HEK293T (cell line): Measurements from ENCODE around the gene XPO4.

ENCODE experiments used
- CTCF ChIA-PET: fragments of 350-600 bp; formaldehyde crosslinking; extraction: SDS; loops from one replicate; lab custom pipeline; 2021; ENCODE audit warnings: antibody characterized with exemption, inconsistent platforms; lab: Yijun Ruan, JAX
- POLR2A ChIA-PET: fragments of 350-600 bp; formaldehyde crosslinking; extraction: SDS; loops from one replicate; lab custom pipeline; 2020; ENCODE audit warnings: antibody characterized with exemption, inconsistent platforms; lab: Yijun Ruan, JAX
- DNase-seq: peaks from one replicate; pipeline ENCODE4 v3.0.0; 2012; ENCODE audit warnings: mixed read lengths; ENCODE audit errors: extremely low spot score
- ARNT ChIP-seq: fragments of 450-650 bp; IDR thresholded peaks from 2 replicates; pipeline ENCODE4 v1.6.1; 2017; ENCODE audit warnings: mild to moderate bottlenecking
- BHLHE40 ChIP-seq: fragments of 450-650 bp; IDR thresholded peaks from 2 replicates; pipeline ENCODE4 v1.6.1; 2016; ENCODE audit warnings: mild to moderate bottlenecking, moderate library complexity, borderline replicate concordance
- CTBP1 ChIP-seq: fragments of 450-650 bp; IDR thresholded peaks from 2 replicates; pipeline ENCODE4 v1.6.1; 2016; ENCODE audit warnings: borderline replicate concordance
- ELF4 ChIP-seq: fragments of 450-650 bp; IDR thresholded peaks from 2 replicates; pipeline ENCODE4 v1.6.1; 2017; ENCODE audit warnings: antibody characterized with exemption
- FOXA1 ChIP-seq: fragments of 450-650 bp; IDR thresholded peaks from 2 replicates; pipeline ENCODE4 v1.6.1; 2016; ENCODE audit warnings: mild to moderate bottlenecking
- FOXK2 ChIP-seq: fragments of 450-650 bp; IDR thresholded peaks from 2 replicates; pipeline ENCODE4 v1.6.1; 2016; ENCODE audit warnings: mild to moderate bottlenecking
- FOXM1 ChIP-seq: fragments of 450-650 bp; IDR thresholded peaks from 2 replicates; pipeline ENCODE4 v1.6.1; 2017; ENCODE audit warnings: mild to moderate bottlenecking, borderline replicate concordance
- HDGF ChIP-seq: fragments of 450-650 bp; IDR thresholded peaks from 2 replicates; pipeline ENCODE4 v1.6.1; 2017; ENCODE audit warnings: antibody characterized with exemption, borderline replicate concordance
- L3MBTL2 ChIP-seq: fragments of 450-650 bp; conservative IDR thresholded peaks from 2 replicates; pipeline ENCODE4 v1.6.1; 2016; ENCODE audit warnings: mild to moderate bottlenecking
- LEF1 ChIP-seq: fragments of 450-650 bp; IDR thresholded peaks from 2 replicates; pipeline ENCODE4 v1.6.1; 2017; ENCODE audit warnings: mild to moderate bottlenecking, borderline replicate concordance
- NFRKB ChIP-seq: fragments of 450-650 bp; IDR thresholded peaks from 2 replicates; pipeline ENCODE4 v1.6.1; 2016; ENCODE audit warnings: mild to moderate bottlenecking, moderate library complexity
- PKNOX1 ChIP-seq: fragments of 450-650 bp; IDR thresholded peaks from 2 replicates; pipeline ENCODE4 v1.6.1; 2016
- SP1 ChIP-seq: fragments of 450-650 bp; IDR thresholded peaks from 2 replicates; pipeline ENCODE4 v1.6.1; 2017
- SUZ12 ChIP-seq: fragments of 450-650 bp; IDR thresholded peaks from 2 replicates; pipeline ENCODE4 v1.6.1; 2016; ENCODE audit warnings: mild to moderate bottlenecking
- TARDBP ChIP-seq: fragments of 450-650 bp; IDR thresholded peaks from 2 replicates; pipeline ENCODE4 v1.6.1; 2016
- ZNF384 ChIP-seq: fragments of 450-650 bp; IDR thresholded peaks from 2 replicates; pipeline ENCODE4 v1.6.1; 2016

The XPO4 gene

GRCh38 chr13:20826843-20827560 is 75.5 kb downstream of the XPO4 start:
- ChIA-PET POLR2A (no interaction called here), CTCF (no interaction called here)
- no peak for DNase-seq
- TF ChIP-seq FOXM1 (no peak), HDGF (no peak), SUZ12 (no peak), ARNT (no peak), LEF1 (no peak), FOXK2 (no peak), ZNF384 (no peak), NFRKB (no peak), BHLHE40 (no peak), TARDBP (no peak), CTBP1 (no peak), FOXA1 (no peak)

- ChIA-PET POLR2A (no interaction called here), CTCF (interaction anchor here (0.7 kb wide), 1 partner anchor 12 kb away, joined by 3 read pairs; no protein-coding TSS in a partner anchor)
- DNase-seq = no peak
- no peak for TF ChIP-seq ZNF384
- no peak for TF ChIP-seq L3MBTL2
Measured at GRCh38 chr13:20826301-20826700, 76.2 kb downstream of the XPO4 start.

GRCh38 chr13:20825477-20825875 is 77.1 kb downstream of the XPO4 start:
- ChIA-PET POLR2A (no interaction called here), CTCF (no interaction called here)
- DNase-seq = no peak
- TF ChIP-seq ELF4 = no peak
- TF ChIP-seq CTBP1 = no peak
- no peak for TF ChIP-seq SUZ12
- TF ChIP-seq FOXK2 = no peak
- TF ChIP-seq HDGF = no peak
- TF ChIP-seq SP1 = no peak
- no peak for TF ChIP-seq NFRKB
- no peak for TF ChIP-seq TARDBP
- no peak for TF ChIP-seq ARNT
- no peak for TF ChIP-seq FOXA1
- TF ChIP-seq ZNF384 = no peak
- no peak for TF ChIP-seq PKNOX1

DNA sequence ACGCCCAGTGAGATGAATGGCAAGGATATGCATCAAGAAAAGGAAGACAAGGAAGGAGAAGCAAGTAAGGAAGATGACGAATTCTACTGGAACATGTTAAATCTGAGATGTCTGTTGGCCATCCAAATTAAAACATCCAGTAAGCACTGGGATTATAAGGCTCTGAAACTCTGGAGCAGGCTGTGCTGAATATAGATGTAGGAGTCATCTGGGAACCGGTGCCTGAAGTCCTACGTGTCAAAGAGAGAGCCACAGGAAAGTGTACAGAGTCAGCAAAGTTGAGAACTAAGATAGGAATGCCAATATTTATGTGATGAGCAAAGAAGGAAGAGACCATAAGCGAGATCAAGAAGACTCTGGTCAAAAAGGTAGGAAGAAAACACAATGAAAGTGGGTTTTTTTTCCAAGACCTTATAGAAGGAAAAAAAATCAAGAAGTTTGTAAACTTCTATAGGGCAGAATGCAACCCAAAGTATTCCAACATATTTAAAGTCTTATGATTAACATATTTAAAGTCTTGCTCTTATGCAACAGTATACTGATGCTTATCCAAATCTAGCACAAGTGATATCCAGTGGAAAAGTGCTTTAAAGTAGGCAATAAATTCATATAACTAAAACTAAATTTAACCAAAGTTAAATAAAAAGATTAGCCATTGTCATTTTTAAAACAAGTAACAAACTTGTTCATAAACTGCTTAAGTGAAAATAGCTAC is 77.6 kb downstream of the XPO4 start:
- POLR2A ChIA-PET = no interaction called here

DNA sequence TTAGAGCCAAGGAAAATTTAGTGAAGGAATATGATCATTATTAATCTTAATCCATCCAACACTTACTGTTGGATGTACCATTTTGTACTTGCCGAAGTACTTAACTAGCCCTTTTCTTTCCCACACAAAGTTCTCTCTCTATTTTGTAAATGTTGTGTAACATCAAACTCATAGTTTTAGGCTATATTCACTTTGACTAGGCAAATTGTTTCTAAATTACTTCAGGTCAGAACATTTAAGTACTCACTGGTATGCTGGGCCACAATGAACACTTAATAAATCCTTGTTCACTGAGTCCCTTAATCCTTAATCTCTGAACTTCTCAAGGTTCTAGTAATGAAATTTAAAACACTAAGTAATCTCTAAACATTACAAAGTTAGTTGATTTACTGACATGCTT is 79.5 kb downstream of the XPO4 start:
- no peak for DNase-seq
- TF ChIP-seq FOXM1 (no peak), L3MBTL2 (no peak), ZNF384 (no peak), SUZ12 (no peak), NFRKB (no peak), SP1 (no peak), PKNOX1 (no peak), HDGF (no peak), ELF4 (no peak)
- ChIA-PET POLR2A (no interaction called here), CTCF (interaction anchor here (0.7 kb wide), 1 partner anchor 13 kb away, joined by 3 read pairs; no protein-coding TSS in a partner anchor)

More for the DNA sequence above, 77.6 kb downstream of the XPO4 start:
- TF ChIP-seq LEF1 (no peak), ARNT (no peak), PKNOX1 (no peak), BHLHE40 (no peak), SUZ12 (no peak), ELF4 (no peak), L3MBTL2 (no peak), FOXA1 (no peak), FOXK2 (no peak), CTBP1 (no peak), NFRKB (no peak), FOXM1 (no peak), SP1 (no peak), HDGF (no peak), ZNF384 (no peak), TARDBP (no peak)
- DNase-seq = no peak
- CTCF ChIA-PET = no interaction called here

DNA sequence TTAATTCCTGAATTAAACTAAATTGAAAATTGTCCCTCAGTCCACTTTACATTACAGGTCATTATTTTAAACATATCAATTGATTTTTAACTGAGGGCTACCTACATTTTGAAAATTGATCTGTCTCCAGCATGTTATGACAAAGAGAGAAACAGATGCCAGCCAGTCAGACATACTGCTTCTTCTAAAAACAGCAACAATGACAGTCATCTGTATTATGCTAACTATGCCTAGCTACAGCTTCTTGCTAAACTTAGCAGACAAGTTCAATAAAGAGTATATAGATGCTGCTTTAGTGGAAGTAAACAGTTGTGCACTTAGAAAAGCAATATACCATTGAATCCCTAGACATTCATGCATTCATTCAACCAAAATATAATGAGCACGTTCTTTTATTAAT is 80.1 kb downstream of the XPO4 start:
- no peak for DNase-seq
- CTCF ChIA-PET = no interaction called here
- no peak for TF ChIP-seq ZNF384
- no peak for TF ChIP-seq TARDBP
- POLR2A ChIA-PET = no interaction called here
